ENCODE results near the gene PNKD.
A peak's percentile ranks its signal among the peaks of the same experiment; 100 is the strongest.
"Not testable (repeated sequence)": the region's sequence is repeated elsewhere in the genome, so short reads cannot be mapped to it uniquely, and the experiment has no call there.

Gene PNKD

DNA sequence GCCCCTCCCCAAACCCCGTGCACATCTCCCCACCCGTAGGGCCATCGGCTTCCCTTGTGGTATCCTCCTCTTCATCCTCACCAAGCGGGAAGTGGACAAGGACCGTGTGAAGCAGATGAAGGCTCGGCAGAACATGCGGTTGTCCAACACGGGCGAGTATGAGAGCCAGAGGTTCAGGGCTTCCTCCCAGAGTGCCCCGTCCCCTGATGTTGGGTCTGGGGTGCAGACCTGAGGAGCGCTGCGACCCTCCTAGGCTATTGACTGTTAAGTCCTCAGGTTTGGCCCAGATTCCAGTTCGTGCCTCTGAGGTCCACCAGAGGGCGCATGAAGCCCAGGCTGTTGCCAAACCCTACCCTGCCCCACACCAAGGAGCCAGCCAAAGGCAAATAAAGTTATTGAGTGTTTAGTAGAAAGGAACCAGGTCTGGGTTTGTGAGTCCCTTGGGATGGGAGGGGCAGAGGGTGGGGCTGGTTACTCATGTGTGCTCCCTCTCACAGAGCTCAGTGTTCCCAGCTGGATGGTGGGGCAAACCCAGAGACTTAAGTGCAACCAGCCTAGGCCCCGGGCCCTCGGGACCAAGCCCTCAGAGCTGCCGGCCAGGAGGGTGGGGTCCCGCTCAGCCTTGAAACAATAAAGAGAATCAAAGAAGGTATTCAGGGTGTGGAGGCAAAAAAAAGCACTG, 2.4 kb downstream of the PNKD start:
- H3F3A ChIP-seq (ENCODE audit: control insufficient read depth, insufficient read depth), result peaks cover 4% of the 10 kb centered on the region; the same call in 1 of the 2 replicates
- H3K4me1 ChIP-seq (ENCODE audit: control insufficient read depth, low read length), result peaks cover 30% of the 10 kb centered on the region
- no peaks in the 10 kb centered on the region for H3K27me3 ChIP-seq (ENCODE audit: control insufficient read depth, low read length)
- TF ChIP-seq, protein P1, sequence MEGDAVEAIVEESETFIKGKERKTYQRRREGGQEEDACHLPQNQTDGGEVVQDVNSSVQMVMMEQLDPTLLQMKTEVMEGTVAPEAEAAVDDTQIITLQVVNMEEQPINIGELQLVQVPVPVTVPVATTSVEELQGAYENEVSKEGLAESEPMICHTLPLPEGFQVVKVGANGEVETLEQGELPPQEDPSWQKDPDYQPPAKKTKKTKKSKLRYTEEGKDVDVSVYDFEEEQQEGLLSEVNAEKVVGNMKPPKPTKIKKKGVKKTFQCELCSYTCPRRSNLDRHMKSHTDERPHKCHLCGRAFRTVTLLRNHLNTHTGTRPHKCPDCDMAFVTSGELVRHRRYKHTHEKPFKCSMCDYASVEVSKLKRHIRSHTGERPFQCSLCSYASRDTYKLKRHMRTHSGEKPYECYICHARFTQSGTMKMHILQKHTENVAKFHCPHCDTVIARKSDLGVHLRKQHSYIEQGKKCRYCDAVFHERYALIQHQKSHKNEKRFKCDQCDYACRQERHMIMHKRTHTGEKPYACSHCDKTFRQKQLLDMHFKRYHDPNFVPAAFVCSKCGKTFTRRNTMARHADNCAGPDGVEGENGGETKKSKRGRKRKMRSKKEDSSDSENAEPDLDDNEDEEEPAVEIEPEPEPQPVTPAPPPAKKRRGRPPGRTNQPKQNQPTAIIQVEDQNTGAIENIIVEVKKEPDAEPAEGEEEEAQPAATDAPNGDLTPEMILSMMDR (IDR thresholded peaks at IDR 0.05; ENCODE audit: low read depth, low read length, poor library complexity, severe bottlenecking), result peak; percentile 94
- no peak for TF ChIP-seq EZH2phosphoT487 (IDR thresholded peaks at IDR 0.05; ENCODE audit: borderline replicate concordance, low read length)
- peak overlapping the region; percentile 97 for H3K4me2 ChIP-seq (ENCODE audit: low read length)
- H3K9me3 ChIP-seq (ENCODE audit: control insufficient read depth, insufficient read depth, low read length), result no peaks in the 10 kb centered on the region
- H3K4me3 ChIP-seq (ENCODE audit: low read length), result peak overlapping the region; percentile 20; the same call in 1 of the 2 replicates
- H3K9me2 ChIP-seq (replicated peaks; ENCODE audit: control insufficient read depth, low read length), result no peaks in the 10 kb centered on the region
- H3K79me2 ChIP-seq (ENCODE audit: control insufficient read depth, low read length), result peaks cover 35% of the 10 kb centered on the region
- no peaks in the 10 kb centered on the region for H4K20me1 ChIP-seq (ENCODE audit: control insufficient read depth, insufficient read depth, low read depth, low read length)
- H3K27ac ChIP-seq (ENCODE audit: low read depth, low read length), result no peak overlapping the region
- peaks cover 56% of the 10 kb centered on the region for H3K36me3 ChIP-seq (ENCODE audit: control insufficient read depth, low read length)

DNA sequence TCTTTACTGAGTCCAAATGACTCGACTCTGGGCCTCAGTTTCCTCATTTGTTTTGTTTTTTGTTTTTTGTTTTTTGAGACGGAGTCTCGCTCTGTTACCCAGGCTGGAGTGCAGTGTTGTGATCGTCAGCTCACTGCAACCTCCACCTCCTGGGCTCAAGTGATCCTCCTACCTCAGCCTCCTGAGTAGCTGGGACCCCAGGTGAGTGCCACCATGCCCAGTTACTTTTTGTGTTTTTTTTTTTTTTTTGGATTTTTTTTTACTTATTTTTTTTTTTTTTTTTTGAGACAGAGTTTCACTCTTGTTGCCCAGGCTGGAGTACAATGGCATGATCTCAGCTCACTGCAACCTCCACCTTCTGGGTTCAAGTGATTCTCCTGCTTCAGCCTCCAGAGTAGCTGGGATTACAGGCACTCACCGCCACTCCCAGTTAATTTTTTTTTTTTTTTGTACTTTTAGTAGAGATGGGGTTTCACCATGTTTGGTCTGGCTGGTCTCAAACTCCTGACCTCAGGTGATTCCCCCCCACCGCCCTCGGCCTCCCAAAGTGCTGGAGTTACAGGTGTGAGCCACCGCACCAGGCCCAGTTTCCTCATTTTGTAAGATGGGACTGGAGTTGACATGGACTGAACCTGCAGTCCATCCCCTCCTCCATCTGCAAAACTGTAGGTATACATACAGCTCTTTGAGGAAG, 3.0 kb downstream of the PNKD start:
- H3K9me2 ChIP-seq (replicated peaks; ENCODE audit: control insufficient read depth, low read length); H3K27me3 ChIP-seq (ENCODE audit: control insufficient read depth, low read length); H3K27ac ChIP-seq (ENCODE audit: low read depth, low read length); H3K9me3 ChIP-seq (ENCODE audit: control insufficient read depth, insufficient read depth, low read length); H4K20me1 ChIP-seq (ENCODE audit: control insufficient read depth, insufficient read depth, low read depth, low read length); H3F3A ChIP-seq (ENCODE audit: control insufficient read depth, insufficient read depth): not testable (repeated sequence)
- peaks cover 30% of the 10 kb centered on the region for H3K4me1 ChIP-seq (ENCODE audit: control insufficient read depth, low read length)
- peaks cover 56% of the 10 kb centered on the region for H3K36me3 ChIP-seq (ENCODE audit: control insufficient read depth, low read length)
- H3K4me2 ChIP-seq (ENCODE audit: low read length), result peak overlapping the region; percentile 97
- peaks cover 34% of the 10 kb centered on the region for H3K79me2 ChIP-seq (ENCODE audit: control insufficient read depth, low read length)
- 0 out of 2 replicates have a peak overlapping the region, but pooled peaks have one; percentile 20 for H3K4me3 ChIP-seq (ENCODE audit: low read length)

DNA sequence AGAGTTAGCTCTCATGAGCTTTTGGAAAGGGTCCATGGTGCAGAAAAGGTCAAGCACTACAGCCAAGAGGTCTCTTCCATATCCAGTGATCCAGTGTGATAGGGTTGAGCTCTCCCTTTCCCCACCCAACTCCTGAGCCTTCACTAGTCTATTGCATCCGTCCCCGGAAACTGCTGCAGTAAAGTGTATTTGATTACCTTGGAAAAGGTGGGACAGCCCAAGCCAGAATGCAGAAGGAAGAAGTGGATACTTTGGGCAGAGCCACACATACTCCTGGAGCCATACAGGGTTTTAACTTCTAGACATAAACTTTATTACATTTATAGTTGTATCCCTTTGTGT, 3.6 kb downstream of the PNKD start:
- TF ChIP-seq EZH2phosphoT487 (IDR thresholded peaks at IDR 0.05; ENCODE audit: borderline replicate concordance, low read length), result no peak
- TF ChIP-seq, protein P1 (IDR thresholded peaks at IDR 0.05; ENCODE audit: low read depth, low read length, poor library complexity, severe bottlenecking), result no peak
- Histone ChIP-seq H3K79me2 (ENCODE audit: control insufficient read depth, low read length) (peaks cover 33% of the 10 kb centered on the region), H3F3A (ENCODE audit: control insufficient read depth, insufficient read depth) (peaks cover 4% of the 10 kb centered on the region; the same call in 1 of the 2 replicates), H3K36me3 (ENCODE audit: control insufficient read depth, low read length) (peaks cover 56% of the 10 kb centered on the region), H3K4me2 (ENCODE audit: low read length) (no peak overlapping the region), H3K27ac (ENCODE audit: low read depth, low read length) (no peak overlapping the region), H3K4me3 (ENCODE audit: low read length) (no peak overlapping the region), H4K20me1 (ENCODE audit: control insufficient read depth, insufficient read depth, low read depth, low read length) (no peaks in the 10 kb centered on the region), H3K9me2 (replicated peaks; ENCODE audit: control insufficient read depth, low read length) (no peaks in the 10 kb centered on the region), H3K4me1 (ENCODE audit: control insufficient read depth, low read length) (peaks cover 28% of the 10 kb centered on the region), H3K9me3 (ENCODE audit: control insufficient read depth, insufficient read depth, low read length) (no peaks in the 10 kb centered on the region), H3K27me3 (ENCODE audit: control insufficient read depth, low read length) (no peaks in the 10 kb centered on the region)

DNA sequence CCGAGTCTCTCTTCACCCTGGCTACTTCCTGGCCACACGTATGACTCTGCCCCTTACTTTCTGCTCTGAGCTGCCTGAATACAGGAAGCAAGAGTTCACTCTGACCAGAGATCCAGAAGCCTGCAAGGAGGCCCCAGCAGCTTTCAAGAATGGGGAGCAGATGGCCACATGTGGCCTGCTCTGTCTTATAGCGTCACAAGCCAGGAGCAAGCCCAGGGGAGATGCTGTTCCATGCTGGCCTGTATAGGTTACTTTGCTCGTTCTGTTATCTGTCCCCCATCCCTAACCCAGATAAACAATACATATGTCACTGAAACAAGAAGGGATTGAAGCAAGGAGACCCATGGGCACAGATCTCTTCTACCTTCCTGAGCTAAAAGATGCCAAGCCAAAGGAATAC, 4.3 kb downstream of the PNKD start:
- TF ChIP-seq EZH2phosphoT487 (IDR thresholded peaks at IDR 0.05; ENCODE audit: borderline replicate concordance, low read length), result no peak
- Histone ChIP-seq H3K27me3 (ENCODE audit: control insufficient read depth, low read length) (no peaks in the 10 kb centered on the region), H3K79me2 (ENCODE audit: control insufficient read depth, low read length) (peaks cover 26% of the 10 kb centered on the region), H3K27ac (ENCODE audit: low read depth, low read length) (no peak overlapping the region), H4K20me1 (ENCODE audit: control insufficient read depth, insufficient read depth, low read depth, low read length) (no peaks in the 10 kb centered on the region), H3K4me2 (ENCODE audit: low read length) (no peak overlapping the region), H3K36me3 (ENCODE audit: control insufficient read depth, low read length) (peaks cover 58% of the 10 kb centered on the region), H3K4me1 (ENCODE audit: control insufficient read depth, low read length) (peaks cover 25% of the 10 kb centered on the region), H3K4me3 (ENCODE audit: low read length) (no peak overlapping the region), H3F3A (ENCODE audit: control insufficient read depth, insufficient read depth) (peaks cover 4% of the 10 kb centered on the region; the same call in 1 of the 2 replicates), H3K9me3 (ENCODE audit: control insufficient read depth, insufficient read depth, low read length) (no peaks in the 10 kb centered on the region), H3K9me2 (replicated peaks; ENCODE audit: control insufficient read depth, low read length) (no peaks in the 10 kb centered on the region)
